ENCODE data around the gene DIP2A.
"Not testable (repeated sequence)": the region's sequence is repeated elsewhere in the genome, so short reads cannot be mapped to it uniquely, and the experiment has no call there.

DIP2A gene

GRCh38 chr21:46527393-46527792 lies 68.7 kb downstream of the DIP2A start:
- not testable (repeated sequence) for H3K9ac ChIP-seq (ENCODE audit: low read length); H3K4me1 ChIP-seq (ENCODE audit: control insufficient read depth, insufficient read depth, low read length); H3K27me3 ChIP-seq (ENCODE audit: control insufficient read depth, insufficient read depth, low read length); H3K4me3 ChIP-seq (ENCODE audit: low read length); H3K36me3 ChIP-seq (ENCODE audit: control insufficient read depth, insufficient read depth, low read length); H3K9me3 ChIP-seq (ENCODE audit: control insufficient read depth, low read length)

- Histone ChIP-seq H3K9ac (ENCODE audit: low read length) (no peak overlapping the region), H3K4me1 (ENCODE audit: control insufficient read depth, insufficient read depth, low read length) (no peaks in the 10 kb centered on the region), H3K4me3 (ENCODE audit: low read length) (no peak overlapping the region), H3K27me3 (ENCODE audit: control insufficient read depth, insufficient read depth, low read length) (no peaks in the 10 kb centered on the region), H3K36me3 (ENCODE audit: control insufficient read depth, insufficient read depth, low read length) (no peaks in the 10 kb centered on the region), H3K9me3 (ENCODE audit: control insufficient read depth, low read length) (no peaks in the 10 kb centered on the region)
These were observed 69.1 kb downstream of the DIP2A start for GRCh38 chr21:46527801-46528200.

DNA sequence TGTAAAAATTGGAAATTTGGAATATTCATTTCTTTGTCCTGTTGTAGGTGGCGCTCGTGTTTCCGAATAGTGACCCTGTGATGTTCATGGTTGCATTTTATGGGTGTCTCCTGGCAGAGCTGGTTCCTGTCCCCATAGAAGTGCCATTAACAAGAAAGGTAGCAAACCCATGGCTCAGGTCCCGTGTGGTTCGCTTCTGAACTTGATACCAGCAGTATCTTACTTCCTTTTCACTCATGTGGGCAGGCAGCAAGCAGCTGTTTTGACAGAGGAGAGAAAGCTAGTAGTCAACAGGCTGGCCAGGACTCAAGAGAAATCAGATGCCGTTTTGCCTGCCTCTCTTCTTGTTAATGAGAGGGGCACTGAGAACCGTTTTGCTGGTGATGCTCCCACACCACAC lies 73.4 kb downstream of the DIP2A start:
- Histone ChIP-seq H3K9me3 (ENCODE audit: control insufficient read depth, low read length) (no peaks in the 10 kb centered on the region), H3K4me1 (ENCODE audit: control insufficient read depth, insufficient read depth, low read length) (no peaks in the 10 kb centered on the region), H3K4me3 (ENCODE audit: low read length) (no peak overlapping the region), H3K36me3 (ENCODE audit: control insufficient read depth, insufficient read depth, low read length) (peaks cover 10% of the 10 kb centered on the region), H3K27me3 (ENCODE audit: control insufficient read depth, insufficient read depth, low read length) (no peaks in the 10 kb centered on the region), H3K9ac (ENCODE audit: low read length) (no peak overlapping the region)

DNA sequence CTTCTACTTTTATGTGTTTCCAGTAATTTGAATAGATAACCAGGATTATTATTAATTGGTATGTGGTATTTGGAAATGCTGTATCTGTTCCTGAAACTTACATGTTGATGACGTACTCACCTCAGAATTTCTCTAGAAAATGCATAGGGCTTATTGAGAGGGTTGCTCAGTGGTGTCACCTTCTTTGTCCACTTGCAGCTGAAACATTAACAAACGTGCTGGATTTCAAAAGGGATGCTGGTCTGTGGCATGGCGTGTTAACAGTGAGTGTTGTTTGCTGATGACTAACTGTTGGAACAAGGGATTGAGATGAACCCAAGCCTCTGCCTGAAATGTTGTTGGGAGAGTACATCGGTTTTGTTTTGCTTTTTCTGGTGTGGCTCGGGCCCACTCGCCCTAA lies 78.3 kb downstream of the DIP2A start:
- Histone ChIP-seq H3K9me3 (ENCODE audit: control insufficient read depth, low read length) (no peaks in the 10 kb centered on the region), H3K4me3 (ENCODE audit: low read length) (no peak overlapping the region), H3K4me1 (ENCODE audit: control insufficient read depth, insufficient read depth, low read length) (no peaks in the 10 kb centered on the region), H3K27me3 (ENCODE audit: control insufficient read depth, insufficient read depth, low read length) (no peaks in the 10 kb centered on the region), H3K9ac (ENCODE audit: low read length) (no peak overlapping the region), H3K36me3 (ENCODE audit: control insufficient read depth, insufficient read depth, low read length) (peaks cover 26% of the 10 kb centered on the region)

GRCh38 chr21:46538262-46538661 lies 79.6 kb downstream of the DIP2A start:
- H3K9ac ChIP-seq (ENCODE audit: low read length): no peak overlapping the region
- no peak overlapping the region for H3K4me3 ChIP-seq (ENCODE audit: low read length)
- no peaks in the 10 kb centered on the region for H3K27me3 ChIP-seq (ENCODE audit: control insufficient read depth, insufficient read depth, low read length)
- H3K9me3 ChIP-seq (ENCODE audit: control insufficient read depth, low read length): no peaks in the 10 kb centered on the region
- no peaks in the 10 kb centered on the region for H3K4me1 ChIP-seq (ENCODE audit: control insufficient read depth, insufficient read depth, low read length)
- peaks cover 26% of the 10 kb centered on the region for H3K36me3 ChIP-seq (ENCODE audit: control insufficient read depth, insufficient read depth, low read length)

GRCh38 chr21:46538851-46539666 lies 80.4 kb downstream of the DIP2A start:
- Histone ChIP-seq H3K4me1 (ENCODE audit: control insufficient read depth, insufficient read depth, low read length) (no peaks in the 10 kb centered on the region), H3K9me3 (ENCODE audit: control insufficient read depth, low read length) (no peaks in the 10 kb centered on the region), H3K27me3 (ENCODE audit: control insufficient read depth, insufficient read depth, low read length) (no peaks in the 10 kb centered on the region), H3K9ac (ENCODE audit: low read length) (no peak overlapping the region), H3K36me3 (ENCODE audit: control insufficient read depth, insufficient read depth, low read length) (peaks cover 21% of the 10 kb centered on the region), H3K4me3 (ENCODE audit: low read length) (no peak overlapping the region)

DNA sequence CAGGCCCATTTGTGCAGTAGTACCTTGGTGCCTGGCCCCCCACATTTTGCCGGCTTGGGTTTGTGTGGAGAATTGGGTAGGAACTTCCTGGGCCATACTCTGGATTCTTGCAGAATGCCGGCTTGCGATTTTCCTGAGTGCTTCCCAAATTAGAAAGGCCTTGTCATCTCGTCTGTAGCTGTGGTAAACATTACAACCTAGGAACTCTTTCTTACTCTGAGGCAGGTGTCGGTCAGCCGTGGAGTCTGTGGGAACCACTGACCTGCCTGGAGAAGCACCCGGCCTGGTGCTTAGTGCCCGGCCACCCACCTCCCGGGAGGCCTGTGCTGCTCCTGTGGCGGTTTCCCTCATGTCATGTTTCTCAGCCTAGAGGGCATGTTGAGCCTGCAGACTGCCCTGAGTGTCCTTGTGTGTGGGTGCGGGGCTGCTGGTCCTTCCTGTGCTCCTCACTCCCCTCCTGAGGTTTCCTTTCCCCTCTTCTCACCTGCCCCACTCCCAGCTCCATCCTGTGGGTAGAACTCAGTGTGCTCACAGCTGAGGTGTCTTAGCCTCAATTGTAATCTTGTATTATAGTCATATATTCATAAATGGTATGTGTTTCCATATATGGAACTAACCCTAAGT lies 81.5 kb downstream of the DIP2A start:
- Histone ChIP-seq H3K27me3 (ENCODE audit: control insufficient read depth, insufficient read depth, low read length) (no peaks in the 10 kb centered on the region), H3K4me3 (ENCODE audit: low read length) (no peak overlapping the region), H3K4me1 (ENCODE audit: control insufficient read depth, insufficient read depth, low read length) (no peaks in the 10 kb centered on the region), H3K9me3 (ENCODE audit: control insufficient read depth, low read length) (no peaks in the 10 kb centered on the region), H3K9ac (ENCODE audit: low read length) (no peak overlapping the region), H3K36me3 (ENCODE audit: control insufficient read depth, insufficient read depth, low read length) (peaks cover 17% of the 10 kb centered on the region)

DNA sequence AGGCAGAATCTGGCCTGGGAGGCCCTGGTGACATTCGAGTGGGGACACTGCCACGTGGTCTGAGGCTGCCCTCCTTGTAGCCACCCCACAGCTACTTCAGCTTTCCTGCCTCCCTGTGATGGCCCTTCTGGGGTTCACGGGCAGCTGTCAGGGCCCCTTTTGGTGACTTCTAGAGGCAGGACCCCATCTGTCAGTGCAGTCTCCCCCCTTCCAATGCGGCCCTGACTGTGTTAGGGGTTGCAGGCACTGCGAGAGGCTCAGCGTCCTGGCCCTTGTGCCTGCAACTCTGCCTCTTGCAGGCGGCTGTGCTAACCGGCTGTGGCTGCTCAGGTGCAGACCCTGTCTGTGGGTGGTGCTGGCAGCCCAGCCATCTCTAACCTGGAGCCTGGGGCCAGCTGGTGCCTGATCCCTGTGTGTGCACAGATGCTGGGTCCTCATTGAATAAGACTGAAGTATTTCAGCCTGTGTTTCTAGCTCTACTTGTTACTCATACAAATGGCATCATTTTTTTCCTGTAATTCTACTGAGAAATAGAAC lies 84.0 kb downstream of the DIP2A start:
- H3K4me3 ChIP-seq (ENCODE audit: low read length): no peak overlapping the region
- H3K9me3 ChIP-seq (ENCODE audit: control insufficient read depth, low read length): no peaks in the 10 kb centered on the region
- no peak overlapping the region for H3K9ac ChIP-seq (ENCODE audit: low read length)
- peaks cover 22% of the 10 kb centered on the region for H3K36me3 ChIP-seq (ENCODE audit: control insufficient read depth, insufficient read depth, low read length)
- no peaks in the 10 kb centered on the region for H3K4me1 ChIP-seq (ENCODE audit: control insufficient read depth, insufficient read depth, low read length)
- no peaks in the 10 kb centered on the region for H3K27me3 ChIP-seq (ENCODE audit: control insufficient read depth, insufficient read depth, low read length)

- H3K9me3 ChIP-seq (ENCODE audit: control insufficient read depth, low read length): no peaks in the 10 kb centered on the region
- H3K27me3 ChIP-seq (ENCODE audit: control insufficient read depth, insufficient read depth, low read length): no peaks in the 10 kb centered on the region
- H3K4me3 ChIP-seq (ENCODE audit: low read length): no peak overlapping the region
- no peak overlapping the region for H3K9ac ChIP-seq (ENCODE audit: low read length)
- no peaks in the 10 kb centered on the region for H3K4me1 ChIP-seq (ENCODE audit: control insufficient read depth, insufficient read depth, low read length)
- peaks cover 20% of the 10 kb centered on the region for H3K36me3 ChIP-seq (ENCODE audit: control insufficient read depth, insufficient read depth, low read length)
These were observed 84.6 kb downstream of the DIP2A start for GRCh38 chr21:46543306-46543705.

DNA sequence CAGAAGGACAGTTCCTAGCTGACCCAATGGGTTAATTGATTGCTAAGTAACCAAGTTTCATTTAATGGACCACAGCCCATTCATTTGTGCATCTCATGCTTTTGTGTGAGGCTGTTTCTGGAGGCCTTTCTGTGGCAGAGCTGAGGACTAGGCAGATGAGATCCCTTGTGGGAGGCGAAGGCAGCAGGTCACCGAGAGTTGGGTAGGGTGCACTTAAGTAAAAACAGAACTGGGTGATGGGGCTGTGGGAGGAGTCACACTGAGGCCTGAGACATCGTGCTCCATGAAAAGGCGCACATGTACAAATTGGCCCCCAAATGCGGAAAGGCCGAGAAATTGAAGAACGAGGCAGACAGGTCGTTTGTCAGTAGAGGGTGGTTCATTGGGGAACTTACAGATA lies 85.3 kb downstream of the DIP2A start:
- Histone ChIP-seq H3K9ac (ENCODE audit: low read length) (no peak overlapping the region), H3K36me3 (ENCODE audit: control insufficient read depth, insufficient read depth, low read length) (peaks cover 16% of the 10 kb centered on the region), H3K4me3 (ENCODE audit: low read length) (no peak overlapping the region), H3K9me3 (ENCODE audit: control insufficient read depth, low read length) (no peaks in the 10 kb centered on the region), H3K27me3 (ENCODE audit: control insufficient read depth, insufficient read depth, low read length) (no peaks in the 10 kb centered on the region), H3K4me1 (ENCODE audit: control insufficient read depth, insufficient read depth, low read length) (no peaks in the 10 kb centered on the region)

DNA sequence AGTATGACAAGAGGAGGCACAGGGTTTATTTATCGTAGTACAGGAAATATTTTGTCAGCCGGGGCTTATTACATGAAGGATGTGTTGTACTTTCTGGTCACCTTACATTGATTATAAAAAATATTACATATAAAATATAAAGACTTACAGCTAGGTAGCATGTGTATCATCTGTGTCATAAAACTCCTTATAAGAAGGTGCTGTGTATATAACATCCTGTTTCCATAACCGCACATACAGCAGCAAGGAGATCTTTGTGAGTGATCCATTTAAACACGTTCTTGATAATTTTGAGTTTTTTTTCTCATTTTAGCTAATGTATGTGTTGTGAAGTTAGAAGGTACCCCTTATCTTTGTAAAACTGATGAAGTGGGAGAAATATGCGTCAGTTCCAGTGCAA lies 86.1 kb downstream of the DIP2A start:
- H3K9ac ChIP-seq (ENCODE audit: low read length): no peak overlapping the region
- H3K4me1 ChIP-seq (ENCODE audit: control insufficient read depth, insufficient read depth, low read length): no peaks in the 10 kb centered on the region
- no peaks in the 10 kb centered on the region for H3K27me3 ChIP-seq (ENCODE audit: control insufficient read depth, insufficient read depth, low read length)
- H3K9me3 ChIP-seq (ENCODE audit: control insufficient read depth, low read length): no peaks in the 10 kb centered on the region
- no peak overlapping the region for H3K4me3 ChIP-seq (ENCODE audit: low read length)
- peaks cover 14% of the 10 kb centered on the region for H3K36me3 ChIP-seq (ENCODE audit: control insufficient read depth, insufficient read depth, low read length)

- no peak overlapping the region for H3K4me3 ChIP-seq (ENCODE audit: low read length)
- H3K9me3 ChIP-seq (ENCODE audit: control insufficient read depth, low read length): no peaks in the 10 kb centered on the region
- H3K36me3 ChIP-seq (ENCODE audit: control insufficient read depth, insufficient read depth, low read length): peaks cover 9% of the 10 kb centered on the region
- H3K27me3 ChIP-seq (ENCODE audit: control insufficient read depth, insufficient read depth, low read length): no peaks in the 10 kb centered on the region
- no peak overlapping the region for H3K9ac ChIP-seq (ENCODE audit: low read length)
- H3K4me1 ChIP-seq (ENCODE audit: control insufficient read depth, insufficient read depth, low read length): no peaks in the 10 kb centered on the region
These were observed 86.7 kb downstream of the DIP2A start for GRCh38 chr21:46545363-46545762.

Measured in mucosa of stomach (tissue), 1 donor.